Suprapubic skin (tissue), 4 donors: ENCODE data around the gene GBF1. TPM values are rescaled to one million over a fixed set of nuclear protein-coding genes. Genes with fewer than 3 reads are reported as not detected.

Source experiments
- DNase-seq, 2 donors: peaks; one replicate each; pipeline ENCODE4 v3.0.0-alpha.2; 2019; ENCODE audit warnings: low spot score in 2 of 2
- H3K27ac ChIP-seq: fragments of 200-600 bp; sonication (generic); one replicate; pipeline ENCODE4 v1.5.1; 2019
- H3K27me3 ChIP-seq: fragments of 200-600 bp; sonication (generic); one replicate; pipeline ENCODE4 v1.5.1; 2019
- H3K36me3 ChIP-seq: fragments of 200-600 bp; sonication (generic); one replicate; pipeline ENCODE4 v1.5.1; 2019
- H3K4me1 ChIP-seq: fragments of 200-600 bp; sonication (generic); one replicate; pipeline ENCODE4 v1.5.1; 2019
- H3K4me3 ChIP-seq: fragments of 200-600 bp; sonication (generic); one replicate; pipeline ENCODE4 v1.5.1; 2019; ENCODE audit warnings: mild to moderate bottlenecking
- H3K9me3 ChIP-seq: fragments of 200-600 bp; sonication (generic); one replicate; pipeline ENCODE4 v1.5.1; 2019
- CTCF ChIP-seq, 2 donors: fragments of 200-600 bp in 1 of 2; fragments of 450-650 bp in 1 of 2; sonication (generic) in 1 of 2; IDR thresholded peaks; one replicate each; pipeline ENCODE4 v1.5.1; 2016 to 2019; ENCODE audit warnings: antibody characterized with exemption in 2 of 2, mild to moderate bottlenecking in 1 of 2, moderate library complexity in 1 of 2
- EP300 ChIP-seq: sonication (generic); formaldehyde crosslinking; IDR thresholded peaks from one replicate; pipeline ENCODE4 v1.6.1; 2017; ENCODE audit warnings: antibody characterized with exemption
- POLR2A ChIP-seq, 2 donors: fragments of 450-650 bp; IDR thresholded peaks; one replicate each; pipeline ENCODE4 v1.6.1; 2017; ENCODE audit warnings: antibody characterized with exemption in 2 of 2, mild to moderate bottlenecking in 2 of 2, moderate library complexity in 2 of 2
- POLR2AphosphoS5 ChIP-seq, 3 donors: sonication (generic); formaldehyde crosslinking; IDR thresholded peaks; one replicate each; pipeline ENCODE4 v1.6.1; 2017; ENCODE audit warnings: antibody characterized with exemption in 3 of 3
- WGBS: methylation state at CpG from one replicate; pipeline ENCODE4 v1.1.5; 2018; 5-methylcytosine and 5-hydroxymethylcytosine counted together
- total RNA-seq, 4 donors: library from RNA; depleted of rRNA; stranded (reverse); fragments of >200 nt; gene quantifications; one replicate each; pipeline ENCODE4 v1.1.0, GENCODE V29; 2016

The GBF1 gene
- total RNA-seq, 4 donors from 2014 or later: 31.0 to 56.1 (median 43.9) TPM

- Histone ChIP-seq H3K27ac (no peak overlapping the region), H3K4me3 (no peak overlapping the region), H3K27me3 (no peaks in the 10 kb centered on the region), H3K9me3 (no peaks in the 10 kb centered on the region), H3K36me3 (peaks cover 21% of the 10 kb centered on the region), H3K4me1 (peaks cover 57% of the 10 kb centered on the region)
- no peak for DNase-seq
- TF ChIP-seq EP300: no peak
- TF ChIP-seq POLR2A (IDR thresholded peaks at IDR 0.05): no peak
- TF ChIP-seq POLR2AphosphoS5 (IDR thresholded peaks at IDR 0.05): no peak
- TF ChIP-seq CTCF (IDR thresholded peaks at IDR 0.05): no peak
- 90% methylated on average over 6 of the region's 22 CpGs for WGBS
Measured at GRCh38 chr10:102400598-102401341, 155.4 kb downstream of the GBF1 start.

- DNase-seq: no peak
- no peak overlapping the region for H3K4me3 ChIP-seq
- TF ChIP-seq POLR2A (IDR thresholded peaks at IDR 0.05): no peak
- TF ChIP-seq POLR2AphosphoS5 (IDR thresholded peaks at IDR 0.05): no peak
- TF ChIP-seq EP300: no peak
- no peak for TF ChIP-seq CTCF (IDR thresholded peaks at IDR 0.05)
- peaks cover 52% of the 10 kb centered on the region for H3K4me1 ChIP-seq
- H3K9me3 ChIP-seq: no peaks in the 10 kb centered on the region
- H3K27me3 ChIP-seq: no peaks in the 10 kb centered on the region
- no peak overlapping the region for H3K27ac ChIP-seq
- 73% methylated on average over 8 of the region's 8 CpGs for WGBS
- peaks cover 21% of the 10 kb centered on the region for H3K36me3 ChIP-seq
Measured at GRCh38 chr10:102401342-102401654, 156.0 kb downstream of the GBF1 start.

DNA sequence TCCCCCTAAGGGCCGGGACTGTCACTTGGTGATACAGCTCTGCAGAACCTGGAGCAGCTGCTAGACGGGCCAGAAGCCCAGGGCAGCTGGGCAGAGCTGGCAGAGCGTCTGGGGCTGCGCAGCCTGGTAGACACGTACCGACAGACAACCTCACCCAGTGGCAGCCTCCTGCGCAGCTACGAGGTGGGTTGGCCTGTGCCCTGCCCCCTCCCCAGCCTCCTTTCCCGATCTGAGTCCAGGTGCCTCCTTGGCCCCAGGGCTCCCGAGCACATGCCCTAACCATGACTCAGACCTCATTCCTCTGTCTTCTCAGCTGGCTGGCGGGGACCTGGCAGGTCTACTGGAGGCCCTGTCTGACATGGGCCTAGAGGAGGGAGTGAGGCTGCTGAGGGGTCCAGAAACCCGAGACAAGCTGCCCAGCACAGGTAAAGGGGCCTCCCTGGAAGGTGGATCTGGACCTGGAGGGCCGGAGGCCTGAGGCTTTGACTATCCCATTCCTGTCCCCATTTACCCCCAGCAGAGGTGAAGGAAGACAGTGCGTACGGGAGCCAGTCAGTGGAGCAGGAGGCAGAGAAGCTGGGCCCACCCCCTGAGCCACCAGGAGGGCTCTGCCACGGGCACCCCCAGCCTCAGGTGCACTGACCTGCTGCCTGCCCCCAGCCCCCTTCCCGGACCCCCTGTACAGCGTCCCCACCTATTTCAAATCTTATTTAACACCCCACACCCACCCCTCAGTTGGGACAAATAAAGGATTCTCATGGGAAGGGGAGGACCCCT, 156.6 kb downstream of the GBF1 start:
- H3K27ac ChIP-seq: no peak overlapping the region
- H3K4me1 ChIP-seq: peaks cover 46% of the 10 kb centered on the region
- H3K4me3 ChIP-seq: no peak overlapping the region
- peak in 1 of 2 donors; percentile 65 for DNase-seq
- TF ChIP-seq POLR2AphosphoS5 (IDR thresholded peaks at IDR 0.05): no peak
- no peak for TF ChIP-seq POLR2A (IDR thresholded peaks at IDR 0.05)
- TF ChIP-seq EP300: no peak
- no peak for TF ChIP-seq CTCF (IDR thresholded peaks at IDR 0.05)
- peaks cover 21% of the 10 kb centered on the region for H3K36me3 ChIP-seq
- whole genome bisulfite sequencing: 62% methylated on average over 16 of the region's 18 CpGs
- no peaks in the 10 kb centered on the region for H3K27me3 ChIP-seq
- no peaks in the 10 kb centered on the region for H3K9me3 ChIP-seq

DNA sequence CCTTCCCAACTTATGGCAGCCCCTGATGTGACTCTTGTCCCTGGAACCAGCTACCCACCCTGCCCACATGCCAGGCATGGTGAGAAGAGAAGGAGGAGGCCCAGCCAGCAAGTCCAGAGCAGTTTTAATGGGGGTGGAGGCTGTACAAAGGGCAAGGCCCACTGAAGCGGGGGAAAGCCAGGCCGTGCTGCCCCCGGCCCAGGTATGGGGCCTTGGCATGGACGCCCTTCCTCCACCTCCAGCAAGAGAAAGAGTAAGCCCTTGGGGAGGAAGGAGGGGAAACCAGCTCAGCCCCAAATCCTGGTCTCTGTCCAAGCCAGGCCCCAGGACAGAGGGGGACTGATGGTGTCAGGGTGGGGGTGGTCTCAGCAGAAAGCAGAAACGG, 157.2 kb downstream of the GBF1 start:
- H3K4me1 ChIP-seq: peaks cover 40% of the 10 kb centered on the region
- H3K27me3 ChIP-seq: no peaks in the 10 kb centered on the region
- DNase-seq: no peak
- H3K36me3 ChIP-seq: peaks cover 21% of the 10 kb centered on the region
- TF ChIP-seq POLR2AphosphoS5 (IDR thresholded peaks at IDR 0.05): no peak
- no peak for TF ChIP-seq POLR2A (IDR thresholded peaks at IDR 0.05)
- TF ChIP-seq CTCF (IDR thresholded peaks at IDR 0.05): no peak
- TF ChIP-seq EP300: no peak
- H3K9me3 ChIP-seq: no peaks in the 10 kb centered on the region
- H3K4me3 ChIP-seq: no peak overlapping the region
- no peak overlapping the region for H3K27ac ChIP-seq
- 83% methylated on average over 3 of the region's 5 CpGs for WGBS

- H3K4me3 ChIP-seq: no peak overlapping the region
- H3K36me3 ChIP-seq: peaks cover 21% of the 10 kb centered on the region
- TF ChIP-seq CTCF (IDR thresholded peaks at IDR 0.05) (no peak), EP300 (no peak), POLR2A (IDR thresholded peaks at IDR 0.05) (no peak), POLR2AphosphoS5 (IDR thresholded peaks at IDR 0.05) (no peak)
- H3K27ac ChIP-seq: no peak overlapping the region
- no peaks in the 10 kb centered on the region for H3K9me3 ChIP-seq
- WGBS: 87% methylated on average over 5 of the region's 13 CpGs
- H3K4me1 ChIP-seq: peaks cover 37% of the 10 kb centered on the region
- no peak for DNase-seq
- peaks cover 6% of the 10 kb centered on the region for H3K27me3 ChIP-seq
Measured at GRCh38 chr10:102403115-102403514, 157.8 kb downstream of the GBF1 start.
